GM23338 (cell line): ENCODE results near the gene SYNDIG1L.

Experiments
- CREB1 ChIP-seq: fragments of 250-450 bp; sonication (Bioruptor Pico); IDR thresholded peaks from 2 replicates; pipeline ENCODE4 v1.5.0; 2020; ENCODE audit warnings: low read depth, mild to moderate bottlenecking, moderate library complexity
- CTCF ChIP-seq, 2 experiments: fragments of 200-600 bp in 1 of 2; sonication (generic) in 1 of 2; conservative IDR thresholded peaks; 2 replicates each; pipeline versions ENCODE4 v1.5.1 to v1.6.1; 2016 to 2017; ENCODE audit warnings: antibody characterized with exemption in 2 of 2, low read depth in 2 of 2, mild to moderate bottlenecking in 2 of 2, moderate library complexity in 1 of 2
- EZH2phosphoT487 ChIP-seq: fragments of 200-600 bp; sonication (generic); IDR thresholded peaks from one replicate; pipeline ENCODE4 v1.8.1; 2018; ENCODE audit warnings: antibody characterized with exemption; ENCODE audit not compliant: unreplicated experiment
- JUNB ChIP-seq: IDR thresholded peaks from one replicate; pipeline ENCODE4 v1.6.1; 2016; ENCODE audit warnings: antibody characterized with exemption; ENCODE audit not compliant: unreplicated experiment
- POLR2AphosphoS5 ChIP-seq: IDR thresholded peaks from 2 replicates; pipeline ENCODE4 v1.6.1; 2016; ENCODE audit warnings: antibody characterized with exemption, low read depth
- ZNF331 ChIP-seq: fragments of 250-450 bp; sonication (Bioruptor Pico); IDR thresholded peaks from 2 replicates; pipeline ENCODE4 v1.5.0; 2020; ENCODE audit warnings: low read depth, mild to moderate bottlenecking, moderate library complexity

- no peak for TF ChIP-seq CREB1 (CRISPR knock-in tag)
- no peak for TF ChIP-seq CTCF (conservative IDR thresholded peaks at IDR 0.05; ENCODE audit: low read depth in 2 of 2)
- no peak for TF ChIP-seq EZH2phosphoT487
- TF ChIP-seq ZNF331 (CRISPR knock-in tag): no peak
- no peak for TF ChIP-seq POLR2AphosphoS5
- no peak for TF ChIP-seq JUNB
These were observed 4.0 kb upstream of the SYNDIG1L start for GRCh38 chr14:74429991-74430390.
